Esophagus (tissue), 2 donors: ENCODE data around the gene ITPR3. TPM values are rescaled to one million over a fixed set of nuclear protein-coding genes. Genes with fewer than 3 reads are reported as not detected.
A peak's percentile ranks its signal among the peaks of the same experiment; 100 is the strongest.

Experiments
- H3K27ac ChIP-seq, 2 donors: one replicate each; pipeline ENCODE4 v1.5.1; 2013; ENCODE audit warnings: low read depth in 2 of 2, mild to moderate bottlenecking in 2 of 2, inconsistent platforms in 1 of 2, low read length in 1 of 2, moderate library complexity in 1 of 2
- H3K27me3 ChIP-seq, 2 donors: one replicate each; pipeline ENCODE4 v1.6.1; 2013; ENCODE audit warnings: low read length in 2 of 2, control low read depth in 1 of 2, mild to moderate bottlenecking in 1 of 2; ENCODE audit not compliant: insufficient read depth in 2 of 2, control insufficient read depth in 1 of 2
- H3K36me3 ChIP-seq, 2 donors: one replicate each; pipeline ENCODE4 v1.6.1; 2013; ENCODE audit warnings: low read length in 1 of 2; ENCODE audit not compliant: control insufficient read depth in 2 of 2, insufficient read depth in 2 of 2
- H3K4me1 ChIP-seq, 2 donors: one replicate each; pipeline ENCODE4 v1.6.1; 2013; ENCODE audit warnings: low read length in 1 of 2; ENCODE audit not compliant: control insufficient read depth in 2 of 2, insufficient read depth in 2 of 2
- H3K4me3 ChIP-seq, 2 donors: one replicate each; pipeline ENCODE4 v1.5.1; 2013; ENCODE audit warnings: low read length in 2 of 2, mild to moderate bottlenecking in 2 of 2, low read depth in 1 of 2, moderate library complexity in 1 of 2
- H3K9me3 ChIP-seq, 2 donors: one replicate each; pipeline ENCODE4 v1.6.1; 2013; ENCODE audit warnings: mild to moderate bottlenecking in 2 of 2, low read depth in 1 of 2, low read length in 1 of 2, moderate library complexity in 1 of 2; ENCODE audit not compliant: control insufficient read depth in 2 of 2, insufficient read depth in 1 of 2
- WGBS, 2 donors: extraction: QIAGEN DNeasy Blood & Tissue Kit; methylation state at CpG; one replicate each; pipeline ENCODE4 v1.1.7; 2013; 5-methylcytosine and 5-hydroxymethylcytosine counted together
- polyA plus RNA-seq, 2 donors: library from polyadenylated mRNA; stranded (reverse); fragments of 200-250 nt; gene quantifications; one replicate each; pipeline ENCODE4 v1.2.3, GENCODE V29; 2013
- donor health status: healthy with polysubstance abuse.
- donor health status: Bipolar disorder and iron deficiency.

ITPR3 gene
- polyA plus RNA-seq, 2 donors, result 11.9 to 15.0 TPM

- Histone ChIP-seq H3K9me3 (no peaks in the 10 kb centered on the region), H3K27ac (peak overlapping the region; percentile 47 to 77), H3K27me3 (no peaks in the 10 kb centered on the region), H3K4me1 (peaks cover 6 to 19% of the 10 kb centered on the region in 2 donors), H3K4me3 (no peak overlapping the region), H3K36me3 (peaks cover 2 to 26% of the 10 kb centered on the region in 2 donors)
- WGBS, 2 donors, result 37 to 45% methylated on average over 15 of the region's 15 CpGs
Measured at GRCh38 chr6:33696548-33697518, 75.7 kb downstream of the ITPR3 start.

- Histone ChIP-seq H3K27ac (no peak overlapping the region), H3K9me3 (no peaks in the 10 kb centered on the region), H3K4me1 (peaks cover 6 to 19% of the 10 kb centered on the region in 2 donors), H3K4me3 (no peak overlapping the region), H3K36me3 (peaks cover 2 to 23% of the 10 kb centered on the region in 2 donors), H3K27me3 (no peaks in the 10 kb centered on the region)
- 94 to 96% methylated on average over 10 of the region's 10 CpGs for WGBS, 2 donors
Measured at GRCh38 chr6:33697845-33698244, 76.7 kb downstream of the ITPR3 start.

GRCh38 chr6:33698494-33698893 is 77.4 kb downstream of the ITPR3 start:
- H3K4me1 ChIP-seq, result peaks cover 6 to 19% of the 10 kb centered on the region in 2 donors
- no peak overlapping the region for H3K4me3 ChIP-seq
- H3K27me3 ChIP-seq, result no peaks in the 10 kb centered on the region
- H3K36me3 ChIP-seq, result peaks cover 2 to 20% of the 10 kb centered on the region in 2 donors
- H3K9me3 ChIP-seq, result no peaks in the 10 kb centered on the region
- H3K27ac ChIP-seq, result no peak overlapping the region
- WGBS, 2 donors, result 59 to 68% methylated on average over 10 of the region's 10 CpGs

GRCh38 chr6:33699131-33699530 is 78.0 kb downstream of the ITPR3 start:
- Histone ChIP-seq H3K4me1 (peaks cover 6 to 19% of the 10 kb centered on the region in 2 donors), H3K27ac (peak overlapping the region; percentile 47 to 66), H3K36me3 (peaks cover 2 to 16% of the 10 kb centered on the region in 2 donors)

GRCh38 chr6:33699739-33700138 is 78.6 kb downstream of the ITPR3 start:
- no peak overlapping the region for H3K4me3 ChIP-seq
- peaks cover 6 to 18% of the 10 kb centered on the region in 2 donors for H3K4me1 ChIP-seq
- 55 to 58% methylated on average over 5 of the region's 5 CpGs for whole genome bisulfite sequencing, 2 donors
- no peaks in the 10 kb centered on the region for H3K27me3 ChIP-seq
- H3K27ac ChIP-seq, result peak overlapping the region in 1 of 2 donors; percentile 47
- peaks cover 2 to 16% of the 10 kb centered on the region in 2 donors for H3K36me3 ChIP-seq
- no peaks in the 10 kb centered on the region for H3K9me3 ChIP-seq

More at GRCh38 chr6:33699131-33699530, 78.0 kb downstream of the ITPR3 start:
- H3K27me3 ChIP-seq, result no peaks in the 10 kb centered on the region
- no peak overlapping the region for H3K4me3 ChIP-seq
- no peaks in the 10 kb centered on the region for H3K9me3 ChIP-seq
- WGBS, 2 donors, result 39 to 65% methylated on average over 8 of the region's 8 CpGs

- Histone ChIP-seq H3K9me3 (no peaks in the 10 kb centered on the region), H3K27me3 (no peaks in the 10 kb centered on the region), H3K4me1 (peaks cover 6 to 13% of the 10 kb centered on the region in 2 donors), H3K36me3 (peaks cover 2 to 9% of the 10 kb centered on the region in 2 donors), H3K4me3 (no peak overlapping the region), H3K27ac (peak overlapping the region in 1 of 2 donors; percentile 48)
- WGBS, 2 donors, result 42 to 45% methylated on average over 9 to 10 of the region's 10 CpGs
Measured at GRCh38 chr6:33700391-33701050, 79.4 kb downstream of the ITPR3 start.

- Histone ChIP-seq H3K4me3 (no peak overlapping the region), H3K36me3 (peaks cover 2 to 4% of the 10 kb centered on the region in 2 donors), H3K9me3 (no peaks in the 10 kb centered on the region), H3K27ac (no peak overlapping the region), H3K27me3 (no peaks in the 10 kb centered on the region), H3K4me1 (peaks cover 3 to 4% of the 10 kb centered on the region in 2 donors)
- WGBS, 2 donors, result 70 to 86% methylated on average over 1 of the region's 1 CpG
Measured at GRCh38 chr6:33702345-33702977, 81.3 kb downstream of the ITPR3 start.

- Histone ChIP-seq H3K27ac (peak overlapping the region; percentile 58 to 85), H3K27me3 (no peaks in the 10 kb centered on the region), H3K9me3 (no peaks in the 10 kb centered on the region), H3K4me3 (no peak overlapping the region), H3K4me1 (peaks cover 0 to 4% of the 10 kb centered on the region in 2 donors), H3K36me3 (peaks cover 2 to 4% of the 10 kb centered on the region in 2 donors)
- WGBS, 2 donors, result 84 to 89% methylated on average over 11 of the region's 11 CpGs
Measured at GRCh38 chr6:33704215-33705066, 83.3 kb downstream of the ITPR3 start.
